Mammary epithelial cell (primary cell): Measurements from ENCODE around the gene CRAMP1.

Source experiments
- EZH2 ChIP-seq: IDR thresholded peaks from 2 replicates; pipeline ENCODE4 v1.6.1; 2012; ENCODE audit warnings: low read length, inconsistent platforms, borderline replicate concordance
- TF ChIP-seq, protein P1 (sequence below), 2 donors: IDR thresholded peaks in 1 of 2; conservative IDR thresholded peaks in 1 of 2; 2 replicates each; pipeline ENCODE4 v1.5.1; 2011 to 2012; ENCODE audit warnings: inconsistent platforms in 2 of 2, low read length in 2 of 2, mild to moderate bottlenecking in 2 of 2, control low read depth in 1 of 2, low read depth in 1 of 2; ENCODE audit not compliant: insufficient read depth in 1 of 2; ENCODE audit errors: extremely low read depth in 1 of 2

DNA sequence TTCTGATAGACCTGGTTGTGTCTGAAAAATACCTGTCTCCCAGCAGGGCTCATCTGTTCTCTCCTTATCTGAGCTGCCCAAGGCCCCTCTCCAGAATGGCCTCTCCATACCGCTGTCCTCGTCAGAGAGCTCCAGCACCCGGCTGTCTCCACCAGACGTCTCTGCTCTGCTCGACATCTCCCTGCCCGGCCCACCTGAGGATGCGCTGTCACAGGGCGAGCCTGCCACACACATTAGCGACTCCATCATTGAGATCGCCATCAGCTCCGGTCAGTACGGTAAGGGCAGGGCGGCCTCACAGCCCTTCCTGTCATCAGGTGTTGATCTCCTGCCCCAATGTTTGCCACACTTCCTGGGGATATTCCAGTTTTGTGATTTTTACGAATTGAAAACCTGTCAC is 55.8 kb downstream of the CRAMP1 start:
- TF ChIP-seq, protein P1, sequence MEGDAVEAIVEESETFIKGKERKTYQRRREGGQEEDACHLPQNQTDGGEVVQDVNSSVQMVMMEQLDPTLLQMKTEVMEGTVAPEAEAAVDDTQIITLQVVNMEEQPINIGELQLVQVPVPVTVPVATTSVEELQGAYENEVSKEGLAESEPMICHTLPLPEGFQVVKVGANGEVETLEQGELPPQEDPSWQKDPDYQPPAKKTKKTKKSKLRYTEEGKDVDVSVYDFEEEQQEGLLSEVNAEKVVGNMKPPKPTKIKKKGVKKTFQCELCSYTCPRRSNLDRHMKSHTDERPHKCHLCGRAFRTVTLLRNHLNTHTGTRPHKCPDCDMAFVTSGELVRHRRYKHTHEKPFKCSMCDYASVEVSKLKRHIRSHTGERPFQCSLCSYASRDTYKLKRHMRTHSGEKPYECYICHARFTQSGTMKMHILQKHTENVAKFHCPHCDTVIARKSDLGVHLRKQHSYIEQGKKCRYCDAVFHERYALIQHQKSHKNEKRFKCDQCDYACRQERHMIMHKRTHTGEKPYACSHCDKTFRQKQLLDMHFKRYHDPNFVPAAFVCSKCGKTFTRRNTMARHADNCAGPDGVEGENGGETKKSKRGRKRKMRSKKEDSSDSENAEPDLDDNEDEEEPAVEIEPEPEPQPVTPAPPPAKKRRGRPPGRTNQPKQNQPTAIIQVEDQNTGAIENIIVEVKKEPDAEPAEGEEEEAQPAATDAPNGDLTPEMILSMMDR (conservative IDR thresholded peaks at IDR 0.05 in 1 of 2, IDR thresholded peaks at IDR 0.05 in 1 of 2; ENCODE audit: extremely low read depth in 1 of 2, insufficient read depth in 1 of 2, low read depth in 1 of 2, low read length in 2 of 2), result no peak
- no peak for TF ChIP-seq EZH2
